HCT116 (cell line): Measurements from ENCODE around the gene CACNA1F. TPM values are rescaled to one million over a fixed set of nuclear protein-coding genes. Genes with fewer than 3 reads are reported as not detected.

ENCODE experiments used
- ATAC-seq: fragments of 200-7000 bp; cut with Tn5 transposase; 2 replicates; pipeline ENCODE4 v1.9.1; 2020; ENCODE audit warnings: mild to moderate bottlenecking, moderate library complexity
- BruUV-seq: library from RNA; stranded (reverse); fragments of 400-500 nt; replicated peaks from 2 replicates; lab custom pipeline; 2021; lab: Mats Ljungman, UMichigan
- CTCF ChIA-PET: fragments of 300-600 bp; sonication (Branson Sonifier 250); formaldehyde crosslinking; loops from one replicate; lab custom pipeline; 2021; ENCODE audit warnings: antibody characterized with exemption; lab: Charles Lee
- POLR2A ChIA-PET: fragments of 300-600, 350-600 bp; sonication (Branson Sonifier 250); formaldehyde crosslinking; loops from one replicate; lab custom pipeline; 2021; ENCODE audit warnings: antibody characterized with exemption; lab: Charles Lee
- RAD21 ChIA-PET, 2 experiments: fragments of 300-600 bp; sonication (Branson Sonifier 250); formaldehyde crosslinking; loops; one replicate each; lab custom pipeline; 2023; ENCODE audit warnings: low total read pairs in 2 of 2; ENCODE audit not compliant: uncharacterized antibody in 2 of 2, unreplicated experiment in 2 of 2, low non-redundant PET in 1 of 2; lab: Charles Lee
- DNase-seq: peaks from one replicate; pipeline ENCODE4 v3.0.0-alpha.2; 2010; ENCODE audit warnings: low read depth, low spot score
- H2AFZ ChIP-seq: fragments of 200-600 bp; shearing (Covaris generic), sonication (generic); 2 replicates; pipeline ENCODE4 v1.6.1; 2017; ENCODE audit warnings: low read depth, mixed run types, mixed read lengths, antibody characterized with exemption, low read length; ENCODE audit not compliant: poor library complexity, severe bottlenecking
- H3K27ac ChIP-seq: 2 replicates; pipeline ENCODE4 v1.5.1; 2012; ENCODE audit warnings: low read depth, low read length
- H3K27me3 ChIP-seq: fragments of 200-600 bp; sonication (generic); 2 replicates; pipeline ENCODE4 v1.6.1; 2016; ENCODE audit warnings: mixed run types, low read length, mixed read lengths; ENCODE audit not compliant: insufficient read depth
- H3K36me3 ChIP-seq, 2 experiments: fragments of 200-500 bp in 1 of 2; fragments of 200-600 bp in 1 of 2; sonication (Bioruptor generic) in 1 of 2; sonication (generic) in 1 of 2; 2 replicates each; pipeline versions ENCODE4 v1.5.1 to v1.6.1; 2014 to 2016; ENCODE audit warnings: low read length in 2 of 2, inconsistent platforms in 1 of 2, mixed read lengths in 1 of 2, mixed run types in 1 of 2; ENCODE audit not compliant: insufficient read depth in 2 of 2, control insufficient read depth in 1 of 2
- H3K4me1 ChIP-seq, 2 experiments: fragments of 200-600 bp in 1 of 2; sonication (generic) in 1 of 2; 2 replicates each; pipeline versions ENCODE4 v1.5.1 to v1.6.1; 2012 to 2017; ENCODE audit warnings: low read length in 2 of 2, inconsistent platforms in 1 of 2, mild to moderate bottlenecking in 1 of 2, mixed read lengths in 1 of 2, mixed run types in 1 of 2, moderate library complexity in 1 of 2; ENCODE audit not compliant: insufficient read depth in 2 of 2, control insufficient read depth in 1 of 2
- H3K4me2 ChIP-seq: fragments of 200-600 bp; sonication (generic); 2 replicates; pipeline ENCODE4 v1.6.1; 2017; ENCODE audit warnings: mixed run types, low read length, mixed read lengths
- H3K4me3 ChIP-seq, 2 experiments: fragments of 200-600 bp in 1 of 2; sonication (generic) in 1 of 2; replicated peaks in 1 of 2; 2 replicates each; pipeline ENCODE4 v1.5.1; 2011 to 2016; ENCODE audit warnings: low read length in 2 of 2, control low read depth in 1 of 2, low read depth in 1 of 2, mild to moderate bottlenecking in 1 of 2, mixed read lengths in 1 of 2, mixed run types in 1 of 2
- H3K79me2 ChIP-seq: fragments of 200-600 bp; sonication (generic); 2 replicates; pipeline ENCODE4 v1.6.1; 2017; ENCODE audit warnings: mild to moderate bottlenecking, mixed run types, low read length, moderate library complexity, mixed read lengths; ENCODE audit not compliant: insufficient read depth
- H3K9ac ChIP-seq: fragments of 200-600 bp; sonication (generic); 2 replicates; pipeline ENCODE4 v1.6.1; 2016; ENCODE audit warnings: low read length, mixed read lengths
- H3K9me2 ChIP-seq: fragments of 200-600 bp; sonication (generic), shearing (Covaris generic); 2 replicates; pipeline ENCODE4 v1.6.1; 2017; ENCODE audit warnings: mixed run types, mild to moderate bottlenecking, moderate library complexity; ENCODE audit not compliant: insufficient read depth
- H3K9me3 ChIP-seq, 2 experiments: fragments of 200-500 bp in 1 of 2; fragments of 200-600 bp in 1 of 2; sonication (Bioruptor generic) in 1 of 2; sonication (generic) in 1 of 2; 2 replicates each; pipeline ENCODE4 v1.6.1; 2014 to 2017; ENCODE audit warnings: low read length in 2 of 2, mixed read lengths in 2 of 2, inconsistent platforms in 1 of 2, low read depth in 1 of 2, mild to moderate bottlenecking in 1 of 2, mixed run types in 1 of 2, moderate library complexity in 1 of 2; ENCODE audit not compliant: control insufficient read depth in 1 of 2, insufficient read depth in 1 of 2
- H4K20me1 ChIP-seq: fragments of 200-600 bp; sonication (generic), shearing (Covaris generic); 2 replicates; pipeline ENCODE4 v1.6.1; 2017; ENCODE audit warnings: mixed run types, mild to moderate bottlenecking, moderate library complexity; ENCODE audit not compliant: insufficient read depth
- CBX3 ChIP-seq: IDR thresholded peaks from 2 replicates; pipeline ENCODE4 v1.6.1; 2012; ENCODE audit warnings: low read depth
- CEBPB ChIP-seq: IDR thresholded peaks from 2 replicates; pipeline ENCODE4 v1.6.1; 2012; ENCODE audit warnings: low read depth
- EGR1 ChIP-seq: IDR thresholded peaks from 2 replicates; pipeline ENCODE4 v1.6.1; 2012; ENCODE audit warnings: low read depth
- ELF1 ChIP-seq: IDR thresholded peaks from 2 replicates; pipeline ENCODE4 v1.6.1; 2012; ENCODE audit warnings: low read depth, borderline replicate concordance
- EZH2 ChIP-seq: fragments of 200-600 bp; sonication (generic); IDR thresholded peaks from 2 replicates; pipeline ENCODE4 v1.6.1; 2017; ENCODE audit warnings: antibody characterized with exemption, mixed run types
- JUND ChIP-seq: IDR thresholded peaks from 2 replicates; pipeline ENCODE4 v1.6.1; 2012
- POLR2A ChIP-seq: IDR thresholded peaks from 2 replicates; pipeline ENCODE4 v1.7.0; 2011; ENCODE audit warnings: borderline replicate concordance; ENCODE audit not compliant: insufficient read depth, insufficient read length; ENCODE audit errors: extremely low read depth
- RAD21 ChIP-seq: IDR thresholded peaks from 2 replicates; pipeline ENCODE4 v1.6.1; 2012; ENCODE audit warnings: low read depth, mild to moderate bottlenecking
- SP1 ChIP-seq: IDR thresholded peaks from 2 replicates; pipeline ENCODE4 v1.6.1; 2012; ENCODE audit warnings: low read depth
- YY1 ChIP-seq: IDR thresholded peaks from 2 replicates; pipeline ENCODE4 v1.6.1; 2011; ENCODE audit warnings: low read length, low read depth, moderate library complexity, mild to moderate bottlenecking; ENCODE audit not compliant: insufficient replicate concordance; ENCODE audit errors: extremely low read depth
- ZBTB33 ChIP-seq: IDR thresholded peaks from 2 replicates; pipeline ENCODE4 v1.6.1; 2011; ENCODE audit warnings: mild to moderate bottlenecking, low read length, moderate library complexity; ENCODE audit not compliant: insufficient replicate concordance; ENCODE audit errors: extremely low read depth
- intact Hi-C: fragments of 100-400 bp; cut with micrococcal nuclease; formaldehyde crosslinking; loops from 2 replicates; pipeline ENCODE4 v1.10.0; 2022
- total RNA-seq: library from RNA; stranded (reverse); gene quantifications from one replicate; pipeline ENCODE4 v1.2.1, GENCODE V29; 2021; ENCODE audit not compliant: unreplicated experiment

CACNA1F gene
- total RNA-seq, 1 experiment from 2014 or later, result not detected

GRCh38 chrX:49189606-49190005 lies 43.5 kb downstream of the CACNA1F start:
- POLR2A ChIA-PET, result interaction anchor here (2.5 kb wide), 1 partner anchor 22 kb away, joined by 21 read pairs; no protein-coding TSS in a partner anchor

GRCh38 chrX:49188468-49189076 lies 44.6 kb downstream of the CACNA1F start:
- DNase-seq (no peak), ATAC-seq (no peak)
- TF ChIP-seq EZH2 (no peak), ELF1 (no peak), YY1 (no peak), ZBTB33 (no peak), SP1 (no peak), CEBPB (no peak), JUND (no peak), EGR1 (no peak)
- no peak overlapping the region for H3K9ac ChIP-seq
- no peaks in the 10 kb centered on the region for H4K20me1 ChIP-seq
- no peaks in the 10 kb centered on the region for H3K9me2 ChIP-seq
- H3K27ac ChIP-seq, result peak overlapping the region; percentile 64
- peaks cover 20% of the 10 kb centered on the region for H3K79me2 ChIP-seq
- H3K4me2 ChIP-seq, result peak overlapping the region; percentile 25; the same call in 1 of the 2 replicates
- no peak overlapping the region for H2AFZ ChIP-seq
- H3K9me3 ChIP-seq, result no peaks in the 10 kb centered on the region
- H3K4me3 ChIP-seq, result no peak overlapping the region
- intact Hi-C loops, result no loop called here
- ChIA-PET POLR2A (no interaction called here), RAD21 (no interaction called here), CTCF (no interaction called here)
- H3K4me1 ChIP-seq, result peaks cover 18 to 42% of the 10 kb centered on the region in 2 experiments
- BruUV-seq, result no TSS peak
- H3K36me3 ChIP-seq, result no peaks in the 10 kb centered on the region; a peak in 1 of 4 replicates
- H3K27me3 ChIP-seq, result no peaks in the 10 kb centered on the region

More at GRCh38 chrX:49189606-49190005, 43.5 kb downstream of the CACNA1F start:
- Histone ChIP-seq H3K4me3 (peak overlapping the region; percentile 50 to 55), H4K20me1 (no peaks in the 10 kb centered on the region), H3K4me1 (peaks cover 14 to 36% of the 10 kb centered on the region in 2 experiments), H3K4me2 (peak overlapping the region; percentile 78), H3K27ac (peak overlapping the region; percentile 64), H3K27me3 (no peaks in the 10 kb centered on the region), H3K79me2 (peaks cover 14% of the 10 kb centered on the region; the same call in 1 of the 2 replicates), H3K9me2 (no peaks in the 10 kb centered on the region), H2AFZ (no peak overlapping the region), H3K9me3 (no peaks in the 10 kb centered on the region), H3K9ac (peak overlapping the region; percentile 62), H3K36me3 (no peaks in the 10 kb centered on the region)
- CTCF ChIA-PET, result interaction anchor here (1.1 to 1.2 kb wide), 2 partner anchors 23 to 83 kb away, joined by 3 read pairs; no protein-coding TSS in a partner anchor
- no TSS peak for BruUV-seq
- DNase-seq (no peak), ATAC-seq (no peak)
- RAD21 ChIA-PET, result no interaction called here
- intact Hi-C loops, result loop anchor here (2.0 to 10.0 kb wide), 3 partner anchors 79 to 645 kb away; partner anchors contain the start of gene PPP1R3F
- no peak for TF ChIP-seq RAD21
- no peak for TF ChIP-seq ELF1
- no peak for TF ChIP-seq SP1
- TF ChIP-seq EZH2, result no peak
- TF ChIP-seq CBX3, result no peak
- no peak for TF ChIP-seq POLR2A
